ENCODE data around the gene TSPAN18. TPM values are rescaled to one million over a fixed set of nuclear protein-coding genes. Genes with fewer than 3 reads are reported as not detected.

TSPAN18 gene
- total and polyA plus RNA-seq, 7 donors: 5.2 to 21.7 (median 8.0) TPM

- no peak for TF ChIP-seq CTCF (IDR thresholded peaks at IDR 0.05)
- intact Hi-C loops (cut with DNase I): no loop called here
- H3K9me3 ChIP-seq: no peaks in the 10 kb centered on the region
- H3K4me3 ChIP-seq: no peak overlapping the region
- DNase-seq (no peak), ATAC-seq (no peak)
- 93 to 96% (median 94%) methylated on average over 3 of the region's 3 CpGs for WGBS, 3 donors
- H3K27me3 ChIP-seq (ENCODE audit: insufficient read depth in 3 of 3, low read length in 2 of 3): peaks cover 0 to 23% (median 0%) of the 10 kb centered on the region in 3 donors
- H3K4me1 ChIP-seq: peaks cover 8% of the 10 kb centered on the region
- no peak overlapping the region for H3K27ac ChIP-seq
- no peaks in the 10 kb centered on the region for H3K36me3 ChIP-seq (ENCODE audit: insufficient read depth in 1 of 2, low read depth in 1 of 2)
These were observed 33.1 kb downstream of the TSPAN18 start for GRCh38 chr11:44759743-44760476.

GRCh38 chr11:44760477-44760872 lies 33.7 kb downstream of the TSPAN18 start:
- Histone ChIP-seq H3K36me3 (ENCODE audit: insufficient read depth in 1 of 2, low read depth in 1 of 2) (no peaks in the 10 kb centered on the region), H3K9me3 (no peaks in the 10 kb centered on the region), H3K4me1 (peaks cover 8% of the 10 kb centered on the region), H3K27me3 (ENCODE audit: insufficient read depth in 3 of 3, low read length in 2 of 3) (peaks cover 0 to 23% (median 0%) of the 10 kb centered on the region in 3 donors), H3K4me3 (no peak overlapping the region), H3K27ac (no peak overlapping the region)
- intact Hi-C loops (cut with DNase I): no loop called here
- DNase-seq (no peak), ATAC-seq (no peak)
- WGBS, 3 donors: 42 to 53% (median 50%) methylated on average over 1 of the region's 1 CpG
- TF ChIP-seq CTCF (IDR thresholded peaks at IDR 0.05): no peak

- Histone ChIP-seq H3K4me3 (no peak overlapping the region), H3K4me1 (peaks cover 8% of the 10 kb centered on the region), H3K36me3 (ENCODE audit: insufficient read depth in 1 of 2, low read depth in 1 of 2) (no peaks in the 10 kb centered on the region), H3K9me3 (no peaks in the 10 kb centered on the region), H3K27ac (peak overlapping the region; percentile 27), H3K27me3 (ENCODE audit: insufficient read depth in 3 of 3, low read length in 2 of 3) (peaks cover 0 to 23% (median 0%) of the 10 kb centered on the region in 3 donors)
- intact Hi-C loops (cut with DNase I): no loop called here
- WGBS, 3 donors: 20 to 35% (median 32%) methylated on average over 9 to 10 of the region's 10 CpGs
- TF ChIP-seq CTCF (IDR thresholded peaks at IDR 0.05): no peak
- DNase-seq (no peak), ATAC-seq (peak; percentile 78 to 96 (median 88))
These were observed 34.3 kb downstream of the TSPAN18 start for GRCh38 chr11:44760917-44761550.

GRCh38 chr11:44761551-44761961 lies 34.8 kb downstream of the TSPAN18 start:
- TF ChIP-seq CTCF (IDR thresholded peaks at IDR 0.05): no peak
- no peaks in the 10 kb centered on the region for H3K36me3 ChIP-seq (ENCODE audit: insufficient read depth in 1 of 2, low read depth in 1 of 2)
- intact Hi-C loops (cut with DNase I): no loop called here
- peaks cover 0 to 23% (median 0%) of the 10 kb centered on the region in 3 donors for H3K27me3 ChIP-seq (ENCODE audit: insufficient read depth in 3 of 3, low read length in 2 of 3)
- peak overlapping the region; percentile 27 for H3K27ac ChIP-seq
- no peaks in the 10 kb centered on the region for H3K9me3 ChIP-seq
- no peak overlapping the region for H3K4me3 ChIP-seq
- 47 to 61% (median 54%) methylated on average over 14 of the region's 14 CpGs for WGBS, 3 donors
- peaks cover 8% of the 10 kb centered on the region for H3K4me1 ChIP-seq
- DNase-seq (no peak), ATAC-seq (no peak)
